GM23338 (cell line): ENCODE results near the gene PICALM. TPM values are rescaled to one million over a fixed set of nuclear protein-coding genes. Genes with fewer than 3 reads are reported as not detected.

ENCODE experiments used
- ATAC-seq: fragments of 200-7000 bp; cut with Tn5 transposase; 3 replicates; pipeline ENCODE4 v1.9.1; 2020
- DNase-seq: peaks from one replicate; pipeline ENCODE4 v3.0.0-alpha.2; 2015; ENCODE audit warnings: low spot score
- H2AFZ ChIP-seq: fragments of 200-600 bp; sonication (generic); 2 replicates; pipeline ENCODE4 v1.8.0; 2016; ENCODE audit warnings: antibody characterized with exemption, mild to moderate bottlenecking, moderate library complexity
- H3F3A ChIP-seq: fragments of 200-600 bp; sonication (generic); replicated peaks from 2 replicates; pipeline ENCODE4 v1.8.0; 2017; ENCODE audit warnings: antibody characterized with exemption, mixed run types, low read depth
- H3K27ac ChIP-seq: fragments of 200-600 bp; sonication (generic); 2 replicates; pipeline ENCODE4 v1.6.1; 2016; ENCODE audit warnings: low read depth
- H3K27me3 ChIP-seq: fragments of 200-600 bp; sonication (generic); 2 replicates; pipeline ENCODE4 v1.8.0; 2016; ENCODE audit warnings: mild to moderate bottlenecking, mixed run types, moderate library complexity; ENCODE audit not compliant: insufficient read depth
- H3K36me3 ChIP-seq: fragments of 200-600 bp; sonication (generic); 2 replicates; pipeline ENCODE4 v1.8.0; 2016; ENCODE audit warnings: mild to moderate bottlenecking; ENCODE audit not compliant: insufficient read depth
- H3K4me1 ChIP-seq: fragments of 200-600 bp; sonication (generic); 2 replicates; pipeline ENCODE4 v1.8.0; 2016; ENCODE audit warnings: mild to moderate bottlenecking, moderate library complexity; ENCODE audit not compliant: insufficient read depth
- H3K4me2 ChIP-seq: fragments of 200-600 bp; sonication (generic); 2 replicates; pipeline ENCODE4 v1.7.1; 2017; ENCODE audit warnings: mixed run types
- H3K4me3 ChIP-seq: fragments of 200-600 bp; sonication (generic); 2 replicates; pipeline ENCODE4 v1.6.1; 2016; ENCODE audit warnings: mixed run types
- H3K79me2 ChIP-seq: fragments of 200-600 bp; sonication (generic); replicated peaks from 2 replicates; pipeline ENCODE4 v1.8.0; 2017; ENCODE audit warnings: mild to moderate bottlenecking; ENCODE audit not compliant: insufficient read depth
- H3K9me2 ChIP-seq: fragments of 200-600 bp; sonication (generic); 2 replicates; pipeline ENCODE4 v1.8.0; 2017; ENCODE audit not compliant: insufficient read depth
- H4K20me1 ChIP-seq: fragments of 200-600 bp; sonication (generic); replicated peaks from 2 replicates; pipeline ENCODE4 v1.8.0; 2017; ENCODE audit warnings: mild to moderate bottlenecking; ENCODE audit not compliant: insufficient read depth
- H3K27ac Mint-ChIP-seq: 2 replicates; pipeline ENCODE4 v1.8.0; 2020; ENCODE audit warnings: inconsistent platforms, mild to moderate bottlenecking, moderate library complexity, mixed read lengths
- H3K27me3 Mint-ChIP-seq: 3 replicates; pipeline ENCODE4 v1.8.0; 2022; ENCODE audit warnings: low read depth, mild to moderate bottlenecking, moderate library complexity, mixed read lengths, inconsistent platforms; ENCODE audit not compliant: insufficient read depth, poor library complexity
- H3K36me3 Mint-ChIP-seq: 3 replicates; pipeline ENCODE4 v1.8.0; 2021; ENCODE audit warnings: low read depth, mild to moderate bottlenecking, inconsistent platforms, moderate library complexity, mixed read lengths
- H3K4me1 Mint-ChIP-seq: 3 replicates; pipeline ENCODE4 v1.8.0; 2020; ENCODE audit warnings: mild to moderate bottlenecking, inconsistent platforms, mixed read lengths
- H3K4me3 Mint-ChIP-seq: 3 replicates; pipeline ENCODE4 v1.8.0; 2021; ENCODE audit warnings: moderate library complexity, mild to moderate bottlenecking, inconsistent platforms, mixed read lengths
- H3K9me3 Mint-ChIP-seq: 3 replicates; pipeline ENCODE4 v1.8.0; 2020; ENCODE audit warnings: moderate library complexity, mild to moderate bottlenecking, inconsistent platforms, mixed read lengths
- CREB1 ChIP-seq: fragments of 250-450 bp; sonication (Bioruptor Pico); IDR thresholded peaks from 2 replicates; pipeline ENCODE4 v1.5.0; 2020; ENCODE audit warnings: low read depth, mild to moderate bottlenecking, moderate library complexity
- JUNB ChIP-seq: IDR thresholded peaks from one replicate; pipeline ENCODE4 v1.6.1; 2016; ENCODE audit warnings: antibody characterized with exemption; ENCODE audit not compliant: unreplicated experiment
- POLR2AphosphoS5 ChIP-seq: IDR thresholded peaks from 2 replicates; pipeline ENCODE4 v1.6.1; 2016; ENCODE audit warnings: antibody characterized with exemption, low read depth
- STAT1 ChIP-seq: IDR thresholded peaks from one replicate; pipeline ENCODE4 v1.6.1; 2016; ENCODE audit warnings: antibody characterized with exemption; ENCODE audit not compliant: unreplicated experiment
- ZNF331 ChIP-seq: fragments of 250-450 bp; sonication (Bioruptor Pico); IDR thresholded peaks from 2 replicates; pipeline ENCODE4 v1.5.0; 2020; ENCODE audit warnings: low read depth, mild to moderate bottlenecking, moderate library complexity
- polyA plus RNA-seq: library from polyadenylated mRNA; unstranded; fragments of >200 nt; fragmentation: Nextera tagmentation; extraction: Ambion mirVana; gene quantifications from 2 replicates; pipeline ENCODE4 v1.2.1, GENCODE V29; 2016
- total RNA-seq: library from RNA; depleted of rRNA; stranded (reverse); fragments of >200 nt; shearing (Covaris generic); gene quantifications from 2 replicates; pipeline ENCODE4 v1.2.3, GENCODE V29; 2014
- TF ChIP-seq, protein P1 (sequence below): fragments of 250-450 bp; sonication (Bioruptor Pico); IDR thresholded peaks from 2 replicates; pipeline ENCODE4 v1.5.0; 2020; ENCODE audit warnings: mild to moderate bottlenecking, moderate library complexity
- TF ChIP-seq, protein P2 (sequence below): IDR thresholded peaks from 2 replicates; pipeline ENCODE4 v1.6.1; 2016; ENCODE audit warnings: antibody characterized with exemption
- TF ChIP-seq, protein P3 (sequence below), 2 experiments: fragments of 200-600 bp in 1 of 2; sonication (generic) in 1 of 2; conservative IDR thresholded peaks; 2 replicates each; pipeline versions ENCODE4 v1.5.1 to v1.6.1; 2016 to 2017; ENCODE audit warnings: antibody characterized with exemption in 2 of 2, low read depth in 2 of 2, mild to moderate bottlenecking in 2 of 2, moderate library complexity in 1 of 2

The PICALM gene
- total and polyA plus RNA-seq, 2 experiments from 2014 or later = 27.9 to 134 TPM

DNA sequence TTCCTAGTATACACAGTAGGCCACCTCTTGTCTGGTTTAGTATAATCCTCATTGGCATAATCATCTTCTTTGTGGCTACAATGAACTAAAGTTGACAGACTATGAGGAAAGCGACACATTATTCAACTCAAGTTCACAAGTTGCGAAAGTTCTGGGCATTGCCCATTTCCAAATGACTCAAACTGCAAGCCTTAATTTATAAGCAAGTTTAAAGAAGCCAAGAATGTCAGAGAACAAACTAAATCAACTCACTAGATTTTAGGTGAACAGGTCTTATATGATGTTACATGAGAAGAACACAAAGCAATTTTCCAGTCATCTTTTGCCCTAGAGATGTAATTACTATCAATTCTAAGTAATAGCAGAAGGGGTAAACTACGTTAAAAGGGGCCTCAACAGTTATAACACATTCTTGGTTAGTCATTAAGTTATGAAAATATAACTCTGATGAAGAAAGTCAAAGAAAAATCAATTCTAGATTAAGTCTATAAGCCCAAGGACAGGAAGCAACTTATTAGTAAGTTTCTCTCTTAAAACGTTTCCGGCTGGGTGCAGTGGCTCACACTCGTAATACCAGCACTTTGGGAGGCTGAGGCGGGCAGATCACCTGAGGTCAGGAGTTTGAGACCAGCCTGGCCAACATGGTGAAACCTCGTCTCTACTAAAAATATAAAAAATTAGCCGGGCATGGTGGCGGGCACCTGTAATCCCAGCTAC is 21.5 kb downstream of the PICALM start:
- H3K36me3 Mint-ChIP-seq = no peaks in the 10 kb centered on the region
- Histone ChIP-seq H3K4me1 (peaks cover 12% of the 10 kb centered on the region), H3K27me3 (no peaks in the 10 kb centered on the region), H3K36me3 (no peaks in the 10 kb centered on the region), H3K79me2 (peaks cover 100% of the 10 kb centered on the region), H2AFZ (no peak overlapping the region), H3K4me3 (no peak overlapping the region), H3K4me2 (no peak overlapping the region), H3F3A (no peaks in the 10 kb centered on the region), H3K27ac (no peak overlapping the region), H3K9me2 (no peaks in the 10 kb centered on the region), H4K20me1 (peaks cover 75% of the 10 kb centered on the region)
- H3K27me3 Mint-ChIP-seq = no peaks in the 10 kb centered on the region
- TF ChIP-seq ZNF331 (CRISPR knock-in tag) (no peak), STAT1 (no peak), JUNB (no peak), POLR2AphosphoS5 (no peak), CREB1 (CRISPR knock-in tag) (no peak)
- TF ChIP-seq, protein P1, sequence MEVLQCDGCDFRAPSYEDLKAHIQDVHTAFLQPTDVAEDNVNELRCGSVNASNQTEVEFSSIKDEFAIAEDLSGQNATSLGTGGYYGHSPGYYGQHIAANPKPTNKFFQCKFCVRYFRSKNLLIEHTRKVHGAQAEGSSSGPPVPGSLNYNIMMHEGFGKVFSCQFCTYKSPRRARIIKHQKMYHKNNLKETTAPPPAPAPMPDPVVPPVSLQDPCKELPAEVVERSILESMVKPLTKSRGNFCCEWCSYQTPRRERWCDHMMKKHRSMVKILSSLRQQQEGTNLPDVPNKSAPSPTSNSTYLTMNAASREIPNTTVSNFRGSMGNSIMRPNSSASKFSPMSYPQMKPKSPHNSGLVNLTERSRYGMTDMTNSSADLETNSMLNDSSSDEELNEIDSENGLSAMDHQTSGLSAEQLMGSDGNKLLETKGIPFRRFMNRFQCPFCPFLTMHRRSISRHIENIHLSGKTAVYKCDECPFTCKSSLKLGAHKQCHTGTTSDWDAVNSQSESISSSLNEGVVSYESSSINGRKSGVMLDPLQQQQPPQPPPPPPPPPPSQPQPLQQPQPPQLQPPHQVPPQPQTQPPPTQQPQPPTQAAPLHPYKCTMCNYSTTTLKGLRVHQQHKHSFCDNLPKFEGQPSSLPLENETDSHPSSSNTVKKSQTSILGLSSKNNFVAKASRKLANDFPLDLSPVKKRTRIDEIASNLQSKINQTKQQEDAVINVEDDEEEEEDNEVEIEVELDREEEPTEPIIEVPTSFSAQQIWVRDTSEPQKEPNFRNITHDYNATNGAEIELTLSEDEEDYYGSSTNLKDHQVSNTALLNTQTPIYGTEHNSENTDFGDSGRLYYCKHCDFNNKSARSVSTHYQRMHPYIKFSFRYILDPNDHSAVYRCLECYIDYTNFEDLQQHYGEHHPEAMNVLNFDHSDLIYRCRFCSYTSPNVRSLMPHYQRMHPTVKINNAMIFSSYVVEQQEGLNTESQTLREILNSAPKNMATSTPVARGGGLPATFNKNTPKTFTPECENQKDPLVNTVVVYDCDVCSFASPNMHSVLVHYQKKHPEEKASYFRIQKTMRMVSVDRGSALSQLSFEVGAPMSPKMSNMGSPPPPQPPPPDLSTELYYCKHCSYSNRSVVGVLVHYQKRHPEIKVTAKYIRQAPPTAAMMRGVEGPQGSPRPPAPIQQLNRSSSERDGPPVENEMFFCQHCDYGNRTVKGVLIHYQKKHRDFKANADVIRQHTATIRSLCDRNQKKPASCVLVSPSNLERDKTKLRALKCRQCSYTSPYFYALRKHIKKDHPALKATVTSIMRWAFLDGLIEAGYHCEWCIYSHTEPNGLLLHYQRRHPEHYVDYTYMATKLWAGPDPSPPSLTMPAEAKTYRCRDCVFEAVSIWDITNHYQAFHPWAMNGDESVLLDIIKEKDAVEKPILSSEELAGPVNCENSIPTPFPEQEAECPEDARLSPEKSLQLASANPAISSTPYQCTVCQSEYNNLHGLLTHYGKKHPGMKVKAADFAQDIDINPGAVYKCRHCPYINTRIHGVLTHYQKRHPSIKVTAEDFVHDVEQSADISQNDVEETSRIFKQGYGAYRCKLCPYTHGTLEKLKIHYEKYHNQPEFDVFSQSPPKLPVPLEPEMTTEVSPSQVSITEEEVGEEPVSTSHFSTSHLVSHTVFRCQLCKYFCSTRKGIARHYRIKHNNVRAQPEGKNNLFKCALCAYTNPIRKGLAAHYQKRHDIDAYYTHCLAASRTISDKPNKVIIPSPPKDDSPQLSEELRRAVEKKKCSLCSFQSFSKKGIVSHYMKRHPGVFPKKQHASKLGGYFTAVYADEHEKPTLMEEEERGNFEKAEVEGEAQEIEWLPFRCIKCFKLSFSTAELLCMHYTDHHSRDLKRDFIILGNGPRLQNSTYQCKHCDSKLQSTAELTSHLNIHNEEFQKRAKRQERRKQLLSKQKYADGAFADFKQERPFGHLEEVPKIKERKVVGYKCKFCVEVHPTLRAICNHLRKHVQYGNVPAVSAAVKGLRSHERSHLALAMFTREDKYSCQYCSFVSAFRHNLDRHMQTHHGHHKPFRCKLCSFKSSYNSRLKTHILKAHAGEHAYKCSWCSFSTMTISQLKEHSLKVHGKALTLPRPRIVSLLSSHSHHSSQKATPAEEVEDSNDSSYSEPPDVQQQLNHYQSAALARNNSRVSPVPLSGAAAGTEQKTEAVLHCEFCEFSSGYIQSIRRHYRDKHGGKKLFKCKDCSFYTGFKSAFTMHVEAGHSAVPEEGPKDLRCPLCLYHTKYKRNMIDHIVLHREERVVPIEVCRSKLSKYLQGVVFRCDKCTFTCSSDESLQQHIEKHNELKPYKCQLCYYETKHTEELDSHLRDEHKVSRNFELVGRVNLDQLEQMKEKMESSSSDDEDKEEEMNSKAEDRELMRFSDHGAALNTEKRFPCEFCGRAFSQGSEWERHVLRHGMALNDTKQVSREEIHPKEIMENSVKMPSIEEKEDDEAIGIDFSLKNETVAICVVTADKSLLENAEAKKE (CRISPR knock-in tag) = no peak
- H3K4me3 Mint-ChIP-seq = no peak overlapping the region
- no peaks in the 10 kb centered on the region for H3K9me3 Mint-ChIP-seq
- H3K27ac Mint-ChIP-seq = no peak overlapping the region
- H3K4me1 Mint-ChIP-seq = peaks cover 23% of the 10 kb centered on the region
- no peak for DNase-seq
- no peak for ATAC-seq

DNA sequence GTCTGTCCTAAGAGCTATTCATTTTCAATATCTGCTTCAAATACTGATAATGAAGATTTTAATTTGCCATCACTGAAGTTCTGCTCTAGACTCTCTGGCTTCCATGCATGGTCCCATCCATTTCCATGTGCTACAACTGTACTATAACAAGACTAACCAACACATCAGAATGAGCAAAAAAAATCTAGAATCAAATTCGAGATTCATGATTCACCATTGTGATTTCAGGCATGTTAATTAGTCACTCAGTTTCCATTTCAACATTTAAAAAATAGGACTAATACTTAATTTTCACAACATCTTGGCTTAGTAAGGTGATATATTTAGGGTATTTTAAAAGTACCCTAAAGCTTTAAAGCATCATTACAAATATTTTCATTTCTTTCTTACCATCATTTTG is 22.8 kb downstream of the PICALM start:
- no peaks in the 10 kb centered on the region for H3K27me3 Mint-ChIP-seq
- no peak overlapping the region for H3K4me3 Mint-ChIP-seq
- H3K4me1 Mint-ChIP-seq = peaks cover 26% of the 10 kb centered on the region; the same call in 2 of the 3 replicates
- no peak overlapping the region for H3K4me2 ChIP-seq
- no peaks in the 10 kb centered on the region for H3K27me3 ChIP-seq
- H3K36me3 ChIP-seq = no peaks in the 10 kb centered on the region
- no peaks in the 10 kb centered on the region for H3K9me2 ChIP-seq
- no peak for DNase-seq
- H3K36me3 Mint-ChIP-seq = no peaks in the 10 kb centered on the region
- no peaks in the 10 kb centered on the region for H3F3A ChIP-seq
- peaks cover 64% of the 10 kb centered on the region for H4K20me1 ChIP-seq
- no peak overlapping the region for H2AFZ ChIP-seq
- no peak overlapping the region for H3K4me3 ChIP-seq
- no peak for ATAC-seq
- H3K9me3 Mint-ChIP-seq = no peaks in the 10 kb centered on the region
- H3K27ac ChIP-seq = no peak overlapping the region
- H3K79me2 ChIP-seq = peaks cover 97% of the 10 kb centered on the region
- H3K4me1 ChIP-seq = peaks cover 12% of the 10 kb centered on the region
- no peak overlapping the region for H3K27ac Mint-ChIP-seq
- no peak for TF ChIP-seq CREB1 (CRISPR knock-in tag)
- no peak for TF ChIP-seq STAT1
- TF ChIP-seq, protein P2, sequence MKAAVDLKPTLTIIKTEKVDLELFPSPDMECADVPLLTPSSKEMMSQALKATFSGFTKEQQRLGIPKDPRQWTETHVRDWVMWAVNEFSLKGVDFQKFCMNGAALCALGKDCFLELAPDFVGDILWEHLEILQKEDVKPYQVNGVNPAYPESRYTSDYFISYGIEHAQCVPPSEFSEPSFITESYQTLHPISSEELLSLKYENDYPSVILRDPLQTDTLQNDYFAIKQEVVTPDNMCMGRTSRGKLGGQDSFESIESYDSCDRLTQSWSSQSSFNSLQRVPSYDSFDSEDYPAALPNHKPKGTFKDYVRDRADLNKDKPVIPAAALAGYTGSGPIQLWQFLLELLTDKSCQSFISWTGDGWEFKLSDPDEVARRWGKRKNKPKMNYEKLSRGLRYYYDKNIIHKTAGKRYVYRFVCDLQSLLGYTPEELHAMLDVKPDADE = no peak
- TF ChIP-seq, protein P3, sequence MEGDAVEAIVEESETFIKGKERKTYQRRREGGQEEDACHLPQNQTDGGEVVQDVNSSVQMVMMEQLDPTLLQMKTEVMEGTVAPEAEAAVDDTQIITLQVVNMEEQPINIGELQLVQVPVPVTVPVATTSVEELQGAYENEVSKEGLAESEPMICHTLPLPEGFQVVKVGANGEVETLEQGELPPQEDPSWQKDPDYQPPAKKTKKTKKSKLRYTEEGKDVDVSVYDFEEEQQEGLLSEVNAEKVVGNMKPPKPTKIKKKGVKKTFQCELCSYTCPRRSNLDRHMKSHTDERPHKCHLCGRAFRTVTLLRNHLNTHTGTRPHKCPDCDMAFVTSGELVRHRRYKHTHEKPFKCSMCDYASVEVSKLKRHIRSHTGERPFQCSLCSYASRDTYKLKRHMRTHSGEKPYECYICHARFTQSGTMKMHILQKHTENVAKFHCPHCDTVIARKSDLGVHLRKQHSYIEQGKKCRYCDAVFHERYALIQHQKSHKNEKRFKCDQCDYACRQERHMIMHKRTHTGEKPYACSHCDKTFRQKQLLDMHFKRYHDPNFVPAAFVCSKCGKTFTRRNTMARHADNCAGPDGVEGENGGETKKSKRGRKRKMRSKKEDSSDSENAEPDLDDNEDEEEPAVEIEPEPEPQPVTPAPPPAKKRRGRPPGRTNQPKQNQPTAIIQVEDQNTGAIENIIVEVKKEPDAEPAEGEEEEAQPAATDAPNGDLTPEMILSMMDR (conservative IDR thresholded peaks at IDR 0.05; ENCODE audit: low read depth in 2 of 2) = no peak
